Stimulated activated CD8-positive, alpha-beta memory T cell treated with anti-CD3 and anti-CD28 coated beads, Interleukin-15, amount 100 ng/mL, for 1 hour (primary cell): ENCODE data around the gene VIPAS39.
A peak's percentile ranks its signal among the peaks of the same experiment; 100 is the strongest.

Source experiments
- DNase-seq: peaks from one replicate; pipeline ENCODE4 v3.0.0-alpha.2; 2020; ENCODE audit warnings: low read depth

VIPAS39 gene

GRCh38 chr14:77457522-77458248 is at the start of gene VIPAS39, which contains the start of gene AHSA1:
VIPAS39 (minus strand) TSS chr14:77457601; CDS start chr14:77454102, 3,499 bp downstream.
AHSA1 (plus strand) TSS chr14:77458093; CDS start chr14:77458190, 97 bp downstream.
- peak; percentile 86 for DNase-seq

- no peak for DNase-seq
These were observed 47.6 kb upstream of the VIPAS39 start for GRCh38 chr14:77505031-77505430.

- no peak for DNase-seq
These were observed 45.7 kb upstream of the VIPAS39 start for GRCh38 chr14:77503138-77503537.

- no peak for DNase-seq
These were observed 44.8 kb upstream of the VIPAS39 start for GRCh38 chr14:77502109-77502782.

DNA sequence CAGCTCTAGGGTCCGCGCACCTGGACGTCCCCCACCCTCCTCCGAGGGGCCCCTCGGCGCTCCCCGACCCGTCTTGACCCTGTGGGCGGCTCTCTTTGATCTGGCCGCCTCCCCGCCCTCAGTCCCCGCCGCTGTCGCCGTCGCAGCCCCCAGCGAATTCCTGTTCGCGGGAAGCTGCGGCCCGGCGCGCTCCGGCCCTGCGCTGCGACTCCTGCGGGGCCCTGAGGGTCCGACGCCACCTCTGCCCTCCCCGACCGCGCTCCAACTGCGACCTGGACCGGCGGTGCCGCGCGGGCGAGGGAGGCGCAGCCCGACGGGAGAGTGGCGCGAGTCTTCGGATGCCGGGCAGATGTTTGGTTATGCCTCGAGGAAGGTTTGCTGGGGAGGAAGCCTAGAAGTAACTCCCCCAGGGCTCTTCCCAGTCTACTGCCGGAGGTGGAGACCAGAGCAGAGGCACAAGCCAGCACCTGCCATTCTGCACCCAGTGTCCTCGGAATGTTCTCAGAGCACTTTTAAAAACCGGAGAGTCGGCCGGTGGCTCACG is 41.7 kb upstream of the VIPAS39 start:
- DNase-seq = no peak

GRCh38 chr14:77498120-77498979 is 40.9 kb upstream of the VIPAS39 start, which contains the start of gene ISM2:
ISM2 (minus strand) TSS chr14:77498816; CDS start chr14:77498793, 23 bp downstream.
- DNase-seq = no peak

DNA sequence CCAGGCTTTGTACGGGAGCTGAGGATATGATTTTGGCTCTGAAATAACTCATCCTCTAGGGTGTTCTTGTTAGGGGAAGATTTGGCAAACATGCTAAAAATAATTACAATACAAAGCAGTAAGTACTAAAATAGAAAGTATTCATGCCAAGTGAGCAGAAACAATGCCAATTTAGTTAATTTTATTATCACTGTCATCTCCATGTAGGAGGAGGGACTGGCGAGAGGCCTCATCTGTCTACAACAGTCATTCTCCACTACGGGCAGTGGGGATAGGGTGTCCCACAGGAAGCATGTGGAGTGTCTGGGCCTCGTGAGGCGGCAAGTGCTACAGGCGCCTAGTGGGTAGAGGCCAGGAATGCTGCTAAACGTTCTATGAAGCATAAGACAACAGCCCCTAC is 37.9 kb upstream of the VIPAS39 start:
- no peak for DNase-seq

DNA sequence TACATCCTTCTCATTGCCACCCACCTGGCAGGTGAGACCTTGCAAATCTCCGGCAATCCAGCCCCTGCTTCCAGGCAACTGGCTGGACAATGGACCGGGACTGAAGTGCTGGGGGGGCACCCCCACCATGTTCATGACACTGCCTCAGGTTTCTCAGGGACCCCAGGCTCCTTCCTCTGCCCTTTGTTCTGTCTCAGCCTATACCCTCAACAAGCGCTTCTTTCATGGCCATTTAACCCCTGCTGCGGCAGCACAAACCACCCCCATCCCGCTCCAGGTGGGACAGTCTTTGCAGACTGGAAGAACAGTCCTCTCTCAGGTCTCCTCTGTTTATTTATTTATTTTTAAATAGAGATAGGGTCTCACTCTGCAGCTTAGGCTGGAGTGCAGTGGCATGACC is 33.7 kb upstream of the VIPAS39 start:
- no peak for DNase-seq

DNA sequence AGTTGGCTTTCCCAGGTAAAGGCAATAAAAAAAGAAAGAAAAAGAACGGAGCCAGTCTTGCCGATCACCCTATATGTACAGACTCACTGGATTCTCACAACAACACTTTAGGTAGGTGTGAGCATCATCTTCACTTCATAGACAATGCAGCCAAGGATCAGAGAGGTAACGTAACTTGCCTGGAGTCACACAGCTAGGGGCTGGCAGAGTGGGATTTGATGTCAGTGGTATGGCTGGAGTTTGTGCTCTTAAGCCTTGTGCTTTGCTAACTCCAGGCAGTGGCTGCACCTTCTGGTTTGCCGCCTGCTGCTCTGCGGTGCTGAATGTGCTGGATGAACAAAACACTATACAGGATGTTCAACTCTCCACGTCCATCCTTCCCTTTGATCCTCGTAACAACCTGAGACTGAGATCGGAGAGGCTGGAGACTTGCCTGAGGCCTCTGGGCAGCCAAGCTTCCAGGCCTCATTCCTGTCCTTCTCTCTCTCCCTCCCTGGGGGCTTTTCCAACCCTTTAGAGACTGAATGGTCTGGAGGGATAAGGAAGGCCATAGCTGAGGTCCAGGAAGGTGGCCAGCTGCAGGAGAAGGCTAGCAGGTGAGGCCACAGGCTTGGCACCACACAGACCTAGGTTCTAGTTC is 33.1 kb upstream of the VIPAS39 start:
- DNase-seq = no peak

GRCh38 chr14:77489041-77489440 is 31.6 kb upstream of the VIPAS39 start:
- DNase-seq = no peak

DNA sequence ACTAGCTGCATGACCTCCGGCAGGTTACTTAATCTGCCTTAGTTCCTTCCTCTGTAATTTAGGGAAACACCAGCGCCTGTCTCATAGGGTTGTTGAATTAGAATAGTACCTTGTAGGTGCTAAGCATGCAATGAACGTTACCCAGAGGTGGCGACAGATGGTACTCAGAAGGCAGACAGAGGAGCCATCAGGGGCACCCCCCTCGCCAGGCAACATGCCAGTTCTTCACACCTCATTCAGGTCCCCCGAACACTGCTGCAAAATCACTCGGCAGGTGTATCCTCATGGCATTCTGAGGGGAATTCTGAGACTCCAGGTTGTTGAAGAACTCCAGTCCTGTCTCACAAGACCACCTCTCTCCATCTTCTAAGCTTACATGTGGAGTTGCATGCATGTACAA is 31.2 kb upstream of the VIPAS39 start:
- no peak for DNase-seq

DNA sequence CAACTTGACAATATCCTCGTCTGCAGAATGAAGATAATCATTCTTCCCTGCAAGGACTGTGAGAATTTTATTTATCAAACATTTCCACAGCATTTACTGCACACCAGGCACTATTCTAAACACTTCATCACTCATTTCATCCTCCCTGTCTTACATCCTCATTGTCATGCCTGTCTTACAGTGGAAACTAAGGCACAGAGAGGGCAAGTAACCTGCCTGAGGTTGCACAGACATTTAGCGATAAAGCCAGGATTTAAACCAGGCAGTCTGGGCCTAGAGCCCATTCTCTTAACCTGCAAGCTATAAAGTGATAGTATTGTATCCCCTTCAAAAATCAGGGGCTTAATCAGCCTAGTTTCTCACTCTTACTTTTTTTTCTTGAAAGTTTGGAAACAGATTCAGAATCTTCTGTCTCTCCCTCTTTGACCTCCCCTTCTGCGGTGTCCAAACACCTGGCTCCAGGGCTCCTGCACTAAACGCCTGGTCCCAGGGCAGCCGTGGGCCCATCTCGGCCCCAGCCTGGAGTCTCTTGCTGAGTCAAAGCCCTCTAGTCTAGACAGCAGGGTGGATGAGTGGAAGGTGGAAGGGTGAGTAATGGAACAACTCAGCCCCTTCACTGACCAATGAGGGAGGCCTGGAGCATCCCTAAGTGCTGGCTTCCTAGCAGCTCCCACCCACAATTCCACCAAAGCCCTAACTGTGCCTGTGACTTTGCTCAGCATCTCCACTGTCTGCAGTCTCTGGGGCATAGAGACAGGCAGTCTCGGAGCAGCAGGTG is 28.7 kb upstream of the VIPAS39 start:
- no peak for DNase-seq

- DNase-seq = no peak
These were observed 27.9 kb upstream of the VIPAS39 start for GRCh38 chr14:77485256-77485655.

- no peak for DNase-seq
These were observed 25.0 kb upstream of the VIPAS39 start for GRCh38 chr14:77482422-77482821.

- DNase-seq = no peak
These were observed 21.4 kb upstream of the VIPAS39 start for GRCh38 chr14:77478796-77479195.

DNA sequence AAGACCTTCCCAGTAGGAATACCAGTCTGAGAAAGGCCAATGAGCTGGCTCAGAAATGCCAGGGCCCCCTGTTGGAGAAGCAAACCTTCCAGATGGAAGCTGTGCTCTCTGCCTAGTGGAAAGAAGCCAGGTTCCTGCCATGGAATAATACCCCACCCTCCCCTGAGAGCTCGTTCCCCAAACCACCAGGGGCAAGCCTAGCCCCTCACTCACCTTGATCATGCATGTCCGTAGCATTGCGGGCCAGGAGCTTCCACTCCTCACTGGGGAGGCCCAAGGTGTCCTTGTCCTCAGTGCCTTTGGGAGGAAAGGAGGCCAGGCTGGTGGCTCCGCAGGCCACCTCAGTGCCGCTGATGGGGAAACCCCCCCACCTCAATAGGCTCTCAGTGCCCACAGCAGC is 20.6 kb upstream of the VIPAS39 start:
- DNase-seq = no peak

DNA sequence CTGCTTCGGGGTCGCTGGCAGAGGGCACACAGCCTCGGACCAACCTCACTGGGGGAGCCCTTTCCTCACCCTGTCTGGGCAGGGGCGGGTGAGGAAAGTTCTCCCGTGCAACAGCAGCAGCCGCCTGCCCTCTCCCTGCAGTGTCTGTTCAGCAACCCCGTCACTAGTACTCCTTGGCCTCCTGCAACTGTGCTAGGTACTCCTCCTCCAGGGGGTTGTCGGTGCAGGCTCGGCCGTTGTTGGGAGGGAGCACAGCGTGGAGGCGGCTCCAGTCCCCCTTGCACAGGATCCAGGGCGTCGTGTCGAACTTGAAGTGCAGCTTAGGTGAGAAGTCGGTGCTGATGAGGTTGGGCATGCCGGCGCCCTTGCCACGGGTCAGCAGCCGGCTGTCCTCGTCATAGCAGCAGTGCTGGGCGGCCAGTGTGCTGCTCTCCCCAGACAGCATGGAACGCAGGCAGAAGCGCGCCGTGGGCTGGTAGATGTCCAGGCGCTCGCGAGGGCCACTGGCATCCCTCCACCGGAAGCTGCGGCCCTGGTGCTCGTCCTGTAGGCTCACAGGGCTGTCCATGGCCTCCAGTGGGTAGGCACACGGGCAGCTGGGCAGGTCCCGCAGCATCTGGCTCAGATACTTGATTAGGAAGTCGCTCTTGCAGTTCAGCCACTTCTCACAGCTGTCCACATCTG is 18.2 kb upstream of the VIPAS39 start:
- no peak for DNase-seq

GRCh38 chr14:77474479-77475177 is 17.2 kb upstream of the VIPAS39 start:
- DNase-seq = no peak

DNA sequence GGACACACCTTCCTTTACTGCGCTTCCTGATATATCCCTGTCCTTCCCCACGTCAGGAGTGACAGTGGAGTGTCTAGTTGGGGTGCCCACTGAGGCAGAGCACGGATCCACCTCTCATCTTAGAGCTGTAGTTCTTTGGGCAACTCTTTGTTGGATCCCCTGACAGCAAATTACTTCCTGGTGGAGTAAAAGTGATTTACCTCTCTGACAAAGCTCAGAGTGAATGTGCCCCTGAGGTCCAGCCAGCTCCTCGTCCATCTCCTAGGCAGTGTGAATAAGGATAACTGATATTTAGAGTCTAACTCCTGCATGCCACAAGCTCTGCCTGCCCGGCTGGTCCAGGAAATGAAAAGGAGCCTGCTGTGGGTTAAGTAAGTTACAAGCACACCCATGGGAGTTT is 16.5 kb upstream of the VIPAS39 start:
- DNase-seq = no peak
